Spleen (tissue), 11 donors: ENCODE results near the gene UNC5A. TPM values are rescaled to one million over a fixed set of nuclear protein-coding genes. Genes with fewer than 3 reads are reported as not detected.

Source experiments
- DNase-seq: peaks from one replicate; pipeline ENCODE4 v3.0.0-alpha.2; 2020
- H3K27ac ChIP-seq, 8 donors: fragments of 200-600 bp; sonication (generic) in 7 of 8; 1 replicate in 4 of 8; 2 replicates in 4 of 8; pipeline versions ENCODE4 v1.5.0 to v1.8.0; 2016 to 2021; ENCODE audit warnings: inconsistent platforms in 4 of 8, mild to moderate bottlenecking in 4 of 8, moderate library complexity in 1 of 8
- H3K27me3 ChIP-seq, 7 donors: fragments of 200-600 bp; sonication (generic) in 6 of 7; replicated peaks in 1 of 7; 1 replicate in 4 of 7; 2 replicates in 3 of 7; pipeline versions ENCODE4 v1.5.0 to v1.8.0; 2016 to 2021; ENCODE audit warnings: inconsistent platforms in 3 of 7, mild to moderate bottlenecking in 1 of 7
- H3K36me3 ChIP-seq, 6 donors: fragments of 200-600 bp; sonication (generic) in 5 of 6; 1 replicate in 4 of 6; 2 replicates in 2 of 6; pipeline versions ENCODE4 v1.5.0 to v1.8.0; 2016 to 2021; ENCODE audit warnings: inconsistent platforms in 2 of 6
- H3K4me1 ChIP-seq, 6 donors: fragments of 200-600 bp; sonication (generic) in 5 of 6; 1 replicate in 3 of 6; 2 replicates in 3 of 6; pipeline versions ENCODE4 v1.5.0 to v1.8.0; 2016 to 2021; ENCODE audit warnings: inconsistent platforms in 3 of 6
- H3K4me3 ChIP-seq, 8 donors: fragments of 200-600 bp; sonication (generic) in 7 of 8; 1 replicate in 4 of 8; 2 replicates in 4 of 8; pipeline versions ENCODE4 v1.5.0 to v1.8.0; 2016 to 2021; ENCODE audit warnings: inconsistent platforms in 4 of 8, mild to moderate bottlenecking in 4 of 8, moderate library complexity in 2 of 8
- H3K9me3 ChIP-seq, 8 donors: fragments of 200-600 bp; sonication (generic) in 7 of 8; 1 replicate in 4 of 8; 2 replicates in 4 of 8; pipeline versions ENCODE4 v1.5.0 to v1.8.0; 2016 to 2021; ENCODE audit warnings: inconsistent platforms in 4 of 8
- POLR2A ChIP-seq, 3 donors: fragments of 450-650 bp; IDR thresholded peaks; one replicate each; pipeline ENCODE4 v1.5.1; 2017; ENCODE audit warnings: antibody characterized with exemption in 3 of 3, mild to moderate bottlenecking in 1 of 3
- POLR2AphosphoS5 ChIP-seq, 3 donors: sonication (generic); formaldehyde crosslinking; IDR thresholded peaks; one replicate each; pipeline ENCODE4 v1.5.1; 2017; ENCODE audit warnings: antibody characterized with exemption in 3 of 3
- WGBS, 5 donors: extraction: QIAGEN DNeasy Blood & Tissue Kit in 3 of 5; methylation state at CpG; one replicate each; pipeline versions ENCODE4 v1.1.5 to v1.1.7; 2013 to 2018; 5-methylcytosine and 5-hydroxymethylcytosine counted together
- intact Hi-C: fragments of 100-400 bp; cut with DNase I; formaldehyde crosslinking; loops from one replicate; pipeline ENCODE4 v1.15.0; 2023; ENCODE audit warnings: low total_unique reads
- polyA plus RNA-seq, 3 donors: library from polyadenylated mRNA; stranded (reverse); fragments of 200-250 nt; gene quantifications; one replicate each; pipeline ENCODE4 v1.2.1, GENCODE V29; 2013
- total RNA-seq, 7 donors: library from RNA; depleted of rRNA in 3 of 7; stranded (reverse); fragments of >200 nt in 3 of 7; fragmentation: NEBNext Ultra II Directional in 4 of 7; extraction: Animal tissue kit (Norgen Biotek cat#: 25700) in 4 of 7; gene quantifications; one replicate each; pipeline versions ENCODE4 v1.1.0 to v1.2.1, GENCODE V29; 2016 to 2021
- TF ChIP-seq, protein P1 (sequence below), 11 experiments: fragments of 200-600 bp in 7 of 11; fragments of 450-650 bp in 4 of 11; sonication (generic) in 4 of 11; IDR thresholded peaks in 8 of 11; conservative IDR thresholded peaks in 3 of 11; 1 replicate in 7 of 11; 2 replicates in 4 of 11; pipeline versions ENCODE4 v1.4.0 to v1.8.0; 2016 to 2021; ENCODE audit warnings: antibody characterized with exemption in 11 of 11, inconsistent platforms in 4 of 11, mild to moderate bottlenecking in 1 of 11
- donor health status: healthy with polysubstance abuse.
- donor health status: DM: no; HTN: no; CAD: no; lungs with moderate emphysema.
- donor health status: DM: no; HTN: no; CAD: no.
- donor health status: Bipolar disorder and iron deficiency.
- donor health status: healthy.
- donor health status: DM: no; HTN: no; CAD: no.
- donor health status: DM: yes; HTN: yes; CAD: no.

UNC5A gene
- total and polyA plus RNA-seq, 10 donors: 0.03 to 0.06 TPM; not detected in 8

DNA sequence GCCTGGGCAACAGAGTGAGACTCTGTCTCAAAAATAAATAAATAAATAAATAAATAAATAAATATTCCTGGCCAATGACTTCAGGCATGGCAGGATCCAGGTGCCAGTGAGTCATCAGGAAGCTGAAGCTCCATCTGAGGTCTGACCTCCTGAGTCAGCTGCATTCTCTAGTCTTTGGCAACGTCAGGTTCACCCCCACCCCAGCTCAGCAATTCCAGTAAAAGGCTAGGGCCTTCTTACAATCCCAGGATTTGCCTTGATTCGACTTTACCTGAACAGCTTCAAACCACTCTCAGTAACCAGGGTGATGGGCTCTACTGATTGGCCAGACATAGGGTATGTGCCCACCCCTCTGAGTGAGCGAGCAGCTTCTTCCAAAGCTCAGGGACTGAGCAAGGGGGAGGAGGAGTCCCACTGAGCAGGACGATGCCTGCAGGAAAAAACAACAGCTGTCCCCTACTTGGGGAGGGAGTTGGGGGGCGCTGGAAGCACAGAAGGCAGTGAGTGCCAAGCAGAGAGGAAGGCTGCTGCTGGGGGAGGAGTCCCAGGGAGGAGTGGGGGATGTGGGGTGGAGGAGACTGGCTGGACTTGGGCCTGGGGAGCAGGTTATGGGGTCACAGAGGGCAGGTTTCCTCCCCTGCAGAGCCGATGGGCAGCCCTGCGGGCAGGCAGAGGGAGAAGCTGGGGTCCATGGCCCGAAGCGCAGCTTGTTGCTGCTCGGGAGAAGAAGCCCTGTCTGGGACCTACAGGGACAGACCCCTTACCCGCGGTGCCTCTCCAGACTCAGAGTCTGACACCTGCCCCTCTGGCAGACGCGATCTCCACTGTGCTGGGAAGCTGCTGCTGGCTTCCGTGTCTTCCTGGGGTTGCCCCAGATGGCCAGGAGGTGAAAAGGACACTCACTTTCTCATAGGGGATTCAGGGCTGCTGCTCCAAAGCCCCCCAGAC, 25.9 kb upstream of the UNC5A start:
- DNase-seq: peak; percentile 63

DNA sequence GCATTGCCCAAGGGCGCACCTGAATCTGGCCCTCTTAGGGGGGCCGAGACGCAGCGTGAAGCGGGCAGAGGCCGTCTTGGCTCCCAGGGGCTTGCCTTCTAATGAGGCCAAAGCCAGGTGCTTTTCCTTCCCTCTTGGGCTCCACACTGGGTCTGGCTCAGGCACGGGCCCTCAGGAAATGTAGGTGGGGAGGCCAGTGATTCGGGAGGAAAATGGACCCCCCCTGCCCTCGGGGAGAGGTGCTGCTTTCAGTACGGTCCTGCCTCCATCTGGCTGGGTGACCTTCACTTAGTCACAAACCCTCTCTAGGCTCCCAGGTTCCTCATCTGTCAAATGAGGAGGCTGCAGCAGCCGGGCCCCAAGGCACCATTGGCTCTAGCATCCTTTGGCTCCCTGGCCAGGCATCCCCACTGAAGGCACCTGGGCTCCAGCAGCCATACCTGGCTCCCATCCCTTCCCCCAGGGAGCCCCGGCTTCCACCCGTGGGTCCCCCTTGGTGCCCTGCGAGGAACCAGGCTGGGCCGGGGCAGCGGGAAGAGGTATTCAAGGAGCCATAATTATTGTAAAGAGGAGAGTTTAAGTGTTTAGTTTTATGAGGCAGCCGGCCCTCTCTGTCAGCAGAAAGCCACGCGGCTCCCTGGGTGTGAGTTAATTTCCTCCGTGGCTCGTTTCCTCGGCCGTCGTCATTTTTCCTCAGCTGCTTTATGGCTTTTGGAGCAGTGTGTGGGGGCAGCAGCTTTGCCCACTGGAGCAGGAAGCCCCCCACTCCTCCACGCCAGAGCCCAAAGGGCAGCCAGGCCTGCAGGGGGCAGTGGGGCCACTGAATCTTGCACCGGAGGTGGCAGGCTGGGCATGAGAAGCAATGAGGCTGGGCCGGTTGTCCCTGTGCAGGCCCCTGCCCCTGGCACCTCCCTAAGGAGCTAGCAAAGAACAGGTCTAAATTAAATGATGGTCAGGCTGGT, 24.9 kb upstream of the UNC5A start:
- peaks cover 0 to 92% (median 30%) of the 10 kb centered on the region in 7 donors for H3K27me3 ChIP-seq
- DNase-seq: no peak
- no peaks in the 10 kb centered on the region for H3K9me3 ChIP-seq
- intact Hi-C loops: no loop called here
- H3K27ac ChIP-seq: no peak overlapping the region
- no peak overlapping the region for H3K4me3 ChIP-seq
- 47 to 57% (median 52%) methylated on average over 20 to 27 of the region's 27 CpGs for WGBS, 5 donors
- no peaks in the 10 kb centered on the region for H3K36me3 ChIP-seq
- no peak for TF ChIP-seq POLR2A (IDR thresholded peaks at IDR 0.05)
- TF ChIP-seq, protein P1, sequence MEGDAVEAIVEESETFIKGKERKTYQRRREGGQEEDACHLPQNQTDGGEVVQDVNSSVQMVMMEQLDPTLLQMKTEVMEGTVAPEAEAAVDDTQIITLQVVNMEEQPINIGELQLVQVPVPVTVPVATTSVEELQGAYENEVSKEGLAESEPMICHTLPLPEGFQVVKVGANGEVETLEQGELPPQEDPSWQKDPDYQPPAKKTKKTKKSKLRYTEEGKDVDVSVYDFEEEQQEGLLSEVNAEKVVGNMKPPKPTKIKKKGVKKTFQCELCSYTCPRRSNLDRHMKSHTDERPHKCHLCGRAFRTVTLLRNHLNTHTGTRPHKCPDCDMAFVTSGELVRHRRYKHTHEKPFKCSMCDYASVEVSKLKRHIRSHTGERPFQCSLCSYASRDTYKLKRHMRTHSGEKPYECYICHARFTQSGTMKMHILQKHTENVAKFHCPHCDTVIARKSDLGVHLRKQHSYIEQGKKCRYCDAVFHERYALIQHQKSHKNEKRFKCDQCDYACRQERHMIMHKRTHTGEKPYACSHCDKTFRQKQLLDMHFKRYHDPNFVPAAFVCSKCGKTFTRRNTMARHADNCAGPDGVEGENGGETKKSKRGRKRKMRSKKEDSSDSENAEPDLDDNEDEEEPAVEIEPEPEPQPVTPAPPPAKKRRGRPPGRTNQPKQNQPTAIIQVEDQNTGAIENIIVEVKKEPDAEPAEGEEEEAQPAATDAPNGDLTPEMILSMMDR (IDR thresholded peaks at IDR 0.05 in 8 of 11, conservative IDR thresholded peaks at IDR 0.05 in 3 of 11): no peak
- H3K4me1 ChIP-seq: no peaks in the 10 kb centered on the region

More for the DNA sequence above, 25.9 kb upstream of the UNC5A start:
- peaks cover 0 to 92% (median 30%) of the 10 kb centered on the region in 7 donors for H3K27me3 ChIP-seq
- intact Hi-C loops: no loop called here
- TF ChIP-seq, protein P1 (IDR thresholded peaks at IDR 0.05 in 8 of 11, conservative IDR thresholded peaks at IDR 0.05 in 3 of 11): no peak
- no peak for TF ChIP-seq POLR2AphosphoS5 (IDR thresholded peaks at IDR 0.05)
- TF ChIP-seq POLR2A (IDR thresholded peaks at IDR 0.05): no peak
- no peaks in the 10 kb centered on the region for H3K36me3 ChIP-seq
- H3K4me3 ChIP-seq: no peak overlapping the region
- no peaks in the 10 kb centered on the region for H3K9me3 ChIP-seq
- no peak overlapping the region for H3K27ac ChIP-seq
- 12 to 25% (median 19%) methylated on average over 11 to 15 of the region's 15 CpGs for WGBS, 5 donors
- H3K4me1 ChIP-seq: no peaks in the 10 kb centered on the region

DNA sequence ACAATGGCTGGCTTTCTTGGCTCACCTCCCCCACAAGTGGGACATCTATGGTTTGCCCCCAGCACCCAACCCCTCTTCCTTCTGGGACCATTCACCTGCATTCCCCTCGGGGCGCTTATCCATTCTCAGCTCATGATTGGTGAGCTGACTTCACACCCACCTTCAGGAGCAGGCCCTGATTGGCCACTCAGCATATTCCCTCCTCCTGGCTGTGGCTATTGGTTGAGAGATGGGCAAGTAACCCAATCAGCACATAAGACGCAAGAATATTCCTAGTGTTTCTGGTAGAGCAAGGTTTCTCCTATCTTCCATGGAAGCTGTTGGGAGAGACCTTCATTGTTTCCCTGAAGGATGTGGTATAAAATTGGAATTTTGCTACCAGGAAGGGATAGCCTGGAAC, 22.7 kb upstream of the UNC5A start:
- TF ChIP-seq POLR2A (IDR thresholded peaks at IDR 0.05) (no peak), POLR2AphosphoS5 (IDR thresholded peaks at IDR 0.05) (no peak)
- TF ChIP-seq, protein P1 (IDR thresholded peaks at IDR 0.05 in 8 of 11, conservative IDR thresholded peaks at IDR 0.05 in 3 of 11): no peak
- DNase-seq: no peak
- 83 to 91% (median 89%) methylated on average over 3 of the region's 3 CpGs for WGBS, 5 donors
- H3K4me1 ChIP-seq: no peaks in the 10 kb centered on the region
- no peak overlapping the region for H3K27ac ChIP-seq
- peaks cover 0 to 94% (median 32%) of the 10 kb centered on the region in 7 donors for H3K27me3 ChIP-seq
- intact Hi-C loops: no loop called here
- no peak overlapping the region for H3K4me3 ChIP-seq
- no peaks in the 10 kb centered on the region for H3K36me3 ChIP-seq
- H3K9me3 ChIP-seq: no peaks in the 10 kb centered on the region
